HG02938 (cell line): Measurements from ENCODE around the gene KCNIP3.
A peak's percentile ranks its signal among the peaks of the same experiment; 100 is the strongest.

Source experiments
- ATAC-seq: cut with Tn5 transposase; IDR thresholded peaks from one replicate; pipeline ENCODE4 v1.9.1; 2021; ENCODE audit warnings: mild to moderate bottlenecking, moderate library complexity; ENCODE audit not compliant: unreplicated experiment

The KCNIP3 gene

GRCh38 chr2:95327861-95328260 is 30.7 kb downstream of the KCNIP3 start:
- no peak for ATAC-seq

DNA sequence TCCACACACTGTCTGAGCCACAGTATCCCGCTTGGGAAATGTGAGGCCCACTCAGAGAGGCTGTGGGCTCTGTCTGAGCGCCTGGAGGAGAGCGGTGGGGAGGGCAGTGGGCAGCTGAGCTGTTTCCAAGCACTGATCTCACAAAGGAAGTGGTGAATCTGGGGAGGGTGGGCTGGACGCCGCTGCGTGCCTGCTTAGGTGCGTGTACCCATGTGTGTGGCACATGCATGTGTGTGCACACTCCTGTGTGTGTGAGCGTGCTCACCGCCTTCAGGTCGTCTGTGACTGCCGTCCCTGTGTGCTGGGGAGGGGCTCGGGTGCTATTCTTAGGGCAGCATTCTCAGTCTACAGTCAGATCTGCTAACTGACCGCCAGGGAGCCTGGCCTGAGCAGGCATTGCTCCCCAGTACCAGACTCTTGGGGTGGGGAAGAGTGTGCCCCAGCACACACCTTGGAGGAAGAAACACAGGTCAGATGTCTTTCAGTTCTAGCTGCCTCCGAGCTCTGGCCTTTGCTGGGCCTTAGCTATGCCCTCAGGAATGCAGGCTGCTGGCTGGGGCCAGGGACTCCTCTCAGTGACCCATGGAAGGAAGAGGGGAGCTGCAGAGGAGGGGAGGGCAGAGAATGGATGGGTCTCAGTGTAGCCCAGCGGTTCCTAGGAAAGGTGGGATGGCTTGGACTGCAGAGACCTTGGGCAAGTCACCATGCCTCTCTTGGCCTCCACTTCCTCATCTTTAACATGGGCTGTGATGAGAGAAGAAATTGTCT is 31.4 kb downstream of the KCNIP3 start:
- no peak for ATAC-seq

- ATAC-seq = no peak
Observed at GRCh38 chr2:95329401-95329800, 32.3 kb downstream of the KCNIP3 start.

- ATAC-seq = no peak
Observed at GRCh38 chr2:95329891-95330793, 33.0 kb downstream of the KCNIP3 start.

DNA sequence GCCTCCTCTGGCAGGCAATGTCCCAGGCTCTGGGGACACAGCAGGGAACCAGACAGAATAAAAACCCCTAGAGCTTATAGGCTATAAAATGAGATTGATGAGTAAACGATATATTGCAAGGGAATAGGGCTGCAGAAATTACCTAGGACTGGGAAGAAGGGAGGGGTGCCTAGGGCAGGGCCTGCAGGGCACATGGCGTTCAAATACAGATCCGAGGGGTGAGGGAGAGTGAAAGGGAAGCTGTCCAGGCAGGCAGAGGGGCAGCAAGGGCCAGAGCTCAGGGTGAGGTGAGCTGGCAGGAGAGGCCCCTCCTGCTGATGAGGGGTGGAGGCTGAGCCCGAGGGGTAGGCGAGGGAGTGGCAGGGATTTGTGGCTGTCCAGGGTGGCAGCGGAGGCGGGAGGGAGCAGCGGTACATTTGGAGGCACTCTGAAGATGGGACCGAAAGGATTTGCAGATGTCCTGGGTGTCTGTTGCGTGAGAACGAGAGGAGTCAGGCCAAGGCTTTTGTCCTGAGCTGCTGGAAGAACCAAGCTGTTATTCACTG is 33.7 kb downstream of the KCNIP3 start:
- no peak for ATAC-seq

DNA sequence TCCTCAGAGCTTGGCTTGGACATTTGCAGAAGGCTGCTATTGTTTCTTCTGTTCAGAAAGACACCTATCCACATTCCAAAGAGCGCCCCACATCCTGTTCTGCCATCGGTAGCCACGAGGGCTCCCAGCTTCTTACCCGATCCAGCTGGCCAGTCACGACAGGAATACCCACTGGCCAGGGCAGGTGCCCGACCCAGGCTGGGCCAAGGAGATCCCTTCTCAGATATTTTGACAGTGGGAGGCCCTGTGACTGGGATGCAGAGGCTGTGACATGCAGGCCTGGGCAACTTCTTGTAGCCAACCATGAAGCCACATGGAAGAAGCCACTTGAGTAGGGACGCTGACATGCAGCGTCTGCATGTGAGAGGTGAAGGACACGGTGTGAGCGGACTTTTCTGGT is 34.5 kb downstream of the KCNIP3 start:
- ATAC-seq = no peak

- no peak for ATAC-seq
Observed at GRCh38 chr2:95332036-95332435, 34.9 kb downstream of the KCNIP3 start.

DNA sequence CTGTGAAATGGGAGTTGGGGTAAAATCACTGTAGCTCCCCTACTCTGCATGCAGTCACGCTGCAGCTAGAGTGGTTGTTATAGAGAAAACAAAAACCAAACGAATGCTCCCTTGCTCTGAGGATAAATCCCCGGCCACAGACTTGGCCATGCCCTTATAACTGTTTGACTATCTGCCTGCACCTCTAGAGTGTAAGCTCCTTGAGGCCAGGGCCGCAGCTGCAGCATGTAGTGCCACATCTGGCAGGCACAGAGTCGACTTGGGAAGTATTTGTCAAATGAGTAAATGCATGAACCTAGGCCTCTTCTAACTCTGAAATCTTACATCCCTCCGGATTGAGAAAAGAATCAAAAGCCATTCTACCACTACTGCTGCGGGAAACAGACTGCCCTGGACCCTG is 35.9 kb downstream of the KCNIP3 start:
- ATAC-seq = no peak

GRCh38 chr2:95333888-95334338 is 36.8 kb downstream of the KCNIP3 start:
- ATAC-seq = no peak

DNA sequence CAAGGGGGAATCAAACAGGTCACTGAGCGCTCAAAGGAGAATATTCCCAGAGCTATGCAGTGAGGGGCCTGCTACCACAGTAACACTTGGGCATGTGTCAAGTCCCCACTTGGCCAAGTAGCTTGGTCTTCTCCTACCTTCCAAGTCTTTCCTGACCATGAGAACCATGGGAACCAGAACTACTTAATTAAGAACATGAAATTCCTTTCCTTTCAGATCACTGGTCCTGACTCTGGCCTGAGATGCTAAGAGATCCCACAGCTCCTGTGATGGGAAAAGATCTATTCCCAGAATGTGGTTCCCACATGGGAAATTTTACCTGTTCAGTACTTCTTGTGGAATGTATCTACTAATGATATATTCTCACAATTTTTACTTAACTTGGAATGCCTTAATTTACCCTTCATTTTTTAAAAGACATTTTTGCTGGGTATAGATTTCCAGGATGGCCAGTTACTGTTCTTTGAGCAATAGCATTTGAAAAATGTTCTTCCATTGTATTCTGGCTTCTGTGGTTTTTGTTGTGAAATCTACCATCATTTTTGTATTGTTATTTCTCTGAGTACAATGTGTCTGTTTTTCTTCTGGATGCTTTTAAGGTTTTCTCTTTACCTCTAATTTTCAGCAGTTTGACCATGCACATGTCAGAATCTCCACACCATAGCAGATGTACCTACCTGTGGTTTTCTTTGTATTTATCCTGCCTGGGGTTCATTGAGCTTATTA is 37.9 kb downstream of the KCNIP3 start:
- ATAC-seq = no peak

- no peak for ATAC-seq
Observed at GRCh38 chr2:95336406-95336805, 39.3 kb downstream of the KCNIP3 start.

GRCh38 chr2:95337829-95338228 is 40.7 kb downstream of the KCNIP3 start:
- no peak for ATAC-seq

- ATAC-seq = no peak
Observed at GRCh38 chr2:95342556-95343320, 45.6 kb downstream of the KCNIP3 start.

DNA sequence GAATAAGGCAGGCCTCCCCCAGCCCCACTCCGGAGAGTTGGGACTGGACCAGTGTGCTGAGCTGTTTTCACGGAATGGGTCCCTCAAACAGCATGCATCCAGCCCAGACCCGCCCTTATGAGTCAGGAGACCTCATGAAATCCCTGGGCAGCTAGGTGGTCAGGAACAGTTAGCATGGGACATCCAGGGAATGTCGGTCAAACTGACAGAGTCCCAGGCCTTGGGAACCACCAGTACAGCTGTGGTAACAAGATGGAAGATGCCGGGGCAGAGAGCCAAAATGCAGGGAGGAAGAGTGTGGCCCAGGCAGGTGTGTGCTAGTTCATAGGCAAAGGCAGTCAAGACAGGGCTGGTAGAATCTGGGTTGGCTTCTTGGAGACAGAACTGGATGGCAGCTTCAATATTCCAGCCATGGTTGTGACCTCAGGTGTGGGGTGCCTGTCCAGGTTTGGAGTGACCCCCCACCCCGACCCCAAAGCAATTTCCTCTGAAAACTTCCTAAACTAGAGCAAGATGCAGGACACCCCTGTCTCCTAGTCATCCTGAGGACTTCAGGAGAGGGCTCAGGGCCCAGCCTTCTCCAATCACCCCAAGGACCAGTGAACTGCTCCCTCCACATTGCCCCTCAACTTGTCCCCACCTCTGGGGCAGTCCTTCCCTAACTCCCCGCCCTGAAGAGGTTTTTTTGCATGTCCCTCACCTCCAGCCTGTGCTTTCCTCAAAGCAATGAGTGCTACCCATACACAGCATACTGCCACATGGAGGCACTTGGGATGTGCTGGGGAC is 46.5 kb downstream of the KCNIP3 start:
- ATAC-seq = no peak

DNA sequence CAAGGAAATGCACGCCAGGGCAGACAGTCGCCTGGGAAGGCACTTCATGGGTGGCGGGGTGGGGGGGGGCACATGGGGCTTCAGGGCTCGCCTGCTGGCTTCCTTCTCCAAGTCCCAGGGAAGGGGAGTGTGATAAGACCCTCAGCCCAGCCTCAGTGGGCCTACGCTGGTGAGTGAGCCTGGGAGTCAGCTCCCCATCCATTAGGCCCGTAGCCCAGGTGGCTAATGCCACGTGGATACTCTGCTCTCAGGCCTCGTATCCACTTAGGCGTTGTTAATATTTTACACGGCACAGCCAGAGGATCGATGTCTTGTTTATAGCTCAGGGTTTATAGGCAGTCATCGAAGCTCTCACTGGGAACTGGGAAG is 47.1 kb downstream of the KCNIP3 start:
- ATAC-seq = no peak

DNA sequence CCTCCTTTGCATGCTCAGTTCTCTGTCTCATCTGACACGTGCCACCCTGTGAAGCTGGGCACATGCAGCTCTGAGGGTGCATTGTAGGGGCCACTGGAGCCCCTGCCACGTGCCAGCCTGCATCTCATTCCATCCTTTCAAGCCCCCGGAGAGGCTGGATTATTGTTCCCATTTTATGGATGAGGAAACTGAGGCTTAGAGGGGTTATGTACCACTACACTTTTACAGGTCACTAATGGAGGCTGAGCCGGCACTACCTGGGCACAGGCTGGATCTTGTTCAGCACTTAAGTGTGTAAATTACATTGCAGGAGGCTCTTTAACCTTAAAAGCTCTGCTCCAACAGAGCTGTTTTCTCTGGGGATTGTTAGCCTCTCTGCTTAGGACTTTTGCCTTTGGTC is 47.5 kb downstream of the KCNIP3 start:
- ATAC-seq = no peak

GRCh38 chr2:95345081-95345562 is 48.0 kb downstream of the KCNIP3 start:
- ATAC-seq = peak; percentile 12

DNA sequence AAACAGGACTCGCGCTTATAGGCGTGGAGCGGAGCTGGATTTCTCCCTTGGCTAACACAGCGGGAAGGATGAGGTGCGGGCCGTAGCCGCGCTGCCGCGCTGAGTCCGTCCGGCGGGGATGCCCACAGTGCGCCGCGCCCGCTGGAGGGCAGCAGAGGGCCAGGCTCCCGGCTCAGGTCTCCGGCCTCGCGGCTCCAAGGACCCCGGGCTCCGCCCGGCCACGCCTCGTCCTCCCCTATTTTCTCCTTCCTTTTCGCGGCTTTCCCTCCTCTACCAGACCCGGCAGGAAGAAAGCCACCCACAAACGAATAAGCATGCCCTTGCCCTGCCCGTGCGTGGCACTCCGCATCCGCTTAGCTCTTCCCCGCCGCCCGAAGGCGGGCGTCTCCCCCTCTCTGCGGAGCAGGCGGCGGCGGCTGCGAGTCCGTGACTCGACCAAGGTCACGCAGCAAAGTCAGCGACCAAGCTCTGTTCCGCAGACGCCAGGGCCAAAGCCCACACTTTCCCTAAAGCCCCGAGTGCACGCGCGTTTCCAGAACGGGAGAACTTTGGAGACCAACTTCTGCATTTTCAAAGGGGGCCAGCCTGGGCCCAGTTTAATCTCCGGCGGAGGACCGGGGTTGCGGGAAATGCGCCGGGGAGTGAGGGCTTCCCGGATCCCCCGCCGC is 48.5 kb downstream of the KCNIP3 start:
- peak; percentile 57 for ATAC-seq

GRCh38 chr2:95346231-95346737 is 49.1 kb downstream of the KCNIP3 start:
- no peak for ATAC-seq
